ENCODE measurements around the gene BPIFB1. TPM values are rescaled to one million over a fixed set of nuclear protein-coding genes. Genes with fewer than 3 reads are reported as not detected.

The BPIFB1 gene
- total RNA-seq, 1 donor from 2014 or later = not detected

DNA sequence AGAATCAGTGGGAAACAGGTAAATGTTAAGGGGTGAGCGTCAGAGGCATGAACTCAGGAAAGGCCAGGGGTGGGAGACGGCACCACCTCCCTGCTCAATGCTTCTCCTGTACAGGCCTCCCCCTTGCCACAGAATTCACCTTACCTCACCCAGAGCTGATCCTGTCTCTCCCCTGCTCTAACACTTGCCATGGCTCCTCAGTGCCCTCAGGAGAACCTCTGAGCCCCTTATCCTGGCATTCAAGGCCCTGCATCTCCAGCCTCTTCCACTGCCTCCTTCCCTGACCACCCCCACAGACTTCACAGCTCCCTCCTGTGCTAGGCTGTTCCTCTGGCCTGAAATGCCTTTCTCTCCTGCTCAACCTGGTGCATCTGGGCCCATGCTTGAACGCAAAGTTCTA is 33.9 kb downstream of the BPIFB1 start:
- no peak for DNase-seq (ENCODE audit: low spot score)
- intact Hi-C loops (cut with DNase I) = no loop called here

DNA sequence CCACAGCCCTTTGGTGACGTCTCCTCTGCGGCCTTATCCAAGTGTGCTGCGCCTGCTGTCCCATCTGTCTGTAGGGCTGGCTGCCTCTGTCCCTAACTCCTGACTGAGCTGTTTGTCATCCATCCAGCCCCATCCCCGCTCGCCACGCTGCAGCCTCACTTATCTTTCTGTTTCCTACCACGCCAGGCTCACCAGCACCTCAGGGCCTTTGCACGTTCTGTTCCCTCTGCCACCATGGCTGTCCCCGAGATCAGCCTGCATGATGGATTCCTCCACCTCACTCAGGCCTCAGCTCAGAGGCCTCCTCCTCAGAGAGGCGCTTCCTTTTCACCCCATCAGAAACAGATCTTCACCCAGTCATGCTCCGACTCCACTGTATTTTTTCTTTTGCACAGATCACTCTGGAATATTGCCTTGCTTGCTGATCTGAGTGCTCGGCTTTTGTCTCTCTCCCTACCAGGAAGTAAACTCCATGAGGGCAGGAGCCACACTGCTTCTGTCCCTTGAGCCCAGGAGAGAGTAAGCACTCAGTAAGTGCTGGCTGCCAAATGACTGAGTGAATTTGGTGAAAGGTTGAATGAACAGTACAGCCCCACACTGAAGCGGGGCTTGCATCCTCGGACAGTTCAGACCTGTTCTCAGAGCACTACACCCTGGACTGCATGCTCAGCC is 34.5 kb downstream of the BPIFB1 start:
- intact Hi-C loops (cut with DNase I) = no loop called here
- no peak for DNase-seq (ENCODE audit: low spot score)

DNA sequence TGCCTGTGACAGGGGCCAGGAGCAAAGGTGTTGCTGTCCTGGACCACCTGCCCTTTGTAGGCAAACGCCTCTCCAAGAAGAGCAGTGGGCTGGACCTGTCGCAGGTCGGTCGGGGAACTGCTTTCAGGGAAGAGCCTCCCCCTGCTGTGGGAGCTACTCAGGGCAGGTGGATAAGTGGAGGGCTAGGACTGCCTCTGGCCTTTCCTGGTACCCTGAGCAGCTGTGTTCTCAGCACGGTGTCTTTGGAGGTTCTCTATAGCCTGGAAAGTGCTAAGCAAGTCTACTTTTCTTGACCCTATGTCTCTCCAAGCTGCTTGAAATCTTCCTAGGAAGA is 35.0 kb downstream of the BPIFB1 start:
- no peak for DNase-seq (ENCODE audit: low spot score)
- intact Hi-C loops (cut with DNase I) = no loop called here

DNA sequence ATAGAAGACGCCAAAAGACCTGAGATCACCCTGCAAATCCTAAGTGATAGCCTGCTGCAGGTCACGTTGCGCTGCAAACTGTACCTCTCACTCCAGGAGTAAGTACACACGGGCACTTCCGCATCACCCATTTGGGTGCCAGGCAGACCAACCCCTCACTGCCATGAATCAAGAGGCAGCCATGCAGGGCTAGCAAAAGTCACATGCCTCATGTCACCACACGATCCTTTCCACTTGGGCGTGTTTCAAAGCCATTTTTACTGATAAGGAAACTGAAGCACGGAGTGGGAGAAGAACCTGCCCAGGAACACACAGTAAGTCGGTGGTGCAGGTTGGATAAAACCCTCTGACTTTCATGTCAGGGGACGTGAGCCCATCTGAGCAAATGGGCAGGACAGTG is 37.0 kb downstream of the BPIFB1 start:
- intact Hi-C loops (cut with DNase I) = no loop called here
- DNase-seq (ENCODE audit: low spot score) = no peak

DNA sequence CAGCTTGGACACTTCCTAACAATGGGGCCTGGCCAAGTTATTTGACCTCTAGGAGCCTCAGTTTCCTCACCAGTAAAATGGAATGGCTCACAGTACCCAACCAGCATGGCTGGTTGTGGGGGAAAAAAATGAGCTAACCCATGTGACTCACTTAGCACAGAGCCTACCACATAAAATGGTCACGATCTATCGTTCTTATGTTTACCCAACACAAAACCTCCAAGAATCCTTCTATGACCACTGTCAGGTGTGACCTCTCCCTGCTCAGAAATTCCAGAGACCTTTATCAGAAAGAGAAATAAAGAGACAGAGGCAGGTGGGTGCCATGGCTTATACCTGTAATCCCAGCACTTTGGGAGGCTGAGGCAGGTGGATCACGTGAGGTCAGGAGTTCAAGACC is 39.4 kb downstream of the BPIFB1 start:
- intact Hi-C loops (cut with DNase I) = no loop called here
- no peak for DNase-seq (ENCODE audit: low spot score)

DNA sequence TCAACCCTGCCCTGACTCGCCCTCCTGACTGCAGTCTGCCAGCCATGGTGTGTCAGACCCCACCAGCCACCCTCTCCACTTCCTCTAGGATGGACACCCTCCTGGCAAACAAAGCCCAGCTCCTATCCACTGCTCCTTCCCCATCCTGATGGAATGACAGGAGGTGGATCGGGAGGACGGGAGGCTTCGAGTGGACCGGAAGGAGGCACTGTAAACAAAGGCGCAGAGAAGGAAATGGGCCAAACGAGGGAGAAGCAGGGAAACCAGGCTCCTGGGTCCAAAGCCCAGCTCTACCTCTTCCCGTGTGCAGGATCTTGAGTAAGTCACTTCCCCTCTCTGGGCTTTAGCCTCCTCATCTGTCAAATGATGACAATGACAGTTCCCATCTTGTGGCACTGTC is 40.2 kb downstream of the BPIFB1 start:
- DNase-seq (ENCODE audit: low spot score) = no peak
- intact Hi-C loops (cut with DNase I) = no loop called here

DNA sequence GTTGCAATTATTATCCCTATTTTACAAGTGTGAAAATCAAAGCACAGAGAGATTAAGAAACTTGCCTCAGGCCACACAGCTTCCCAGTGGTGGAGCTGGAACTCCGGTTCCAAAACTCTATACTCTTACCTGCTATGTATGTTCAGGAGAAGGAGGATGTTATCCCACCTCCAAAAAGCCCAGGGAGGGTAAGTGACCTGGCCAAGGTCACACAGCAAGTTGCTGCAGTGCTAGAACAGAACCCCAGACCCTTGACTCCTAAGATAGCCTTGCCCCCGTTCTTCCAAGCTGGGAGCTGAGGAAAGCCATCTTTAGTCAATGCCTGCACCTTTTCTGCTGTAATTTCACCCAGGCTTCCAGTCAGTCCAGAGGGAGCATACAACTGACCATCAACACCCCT is 42.3 kb downstream of the BPIFB1 start:
- no peak for DNase-seq (ENCODE audit: low spot score)
- intact Hi-C loops (cut with DNase I) = no loop called here

DNA sequence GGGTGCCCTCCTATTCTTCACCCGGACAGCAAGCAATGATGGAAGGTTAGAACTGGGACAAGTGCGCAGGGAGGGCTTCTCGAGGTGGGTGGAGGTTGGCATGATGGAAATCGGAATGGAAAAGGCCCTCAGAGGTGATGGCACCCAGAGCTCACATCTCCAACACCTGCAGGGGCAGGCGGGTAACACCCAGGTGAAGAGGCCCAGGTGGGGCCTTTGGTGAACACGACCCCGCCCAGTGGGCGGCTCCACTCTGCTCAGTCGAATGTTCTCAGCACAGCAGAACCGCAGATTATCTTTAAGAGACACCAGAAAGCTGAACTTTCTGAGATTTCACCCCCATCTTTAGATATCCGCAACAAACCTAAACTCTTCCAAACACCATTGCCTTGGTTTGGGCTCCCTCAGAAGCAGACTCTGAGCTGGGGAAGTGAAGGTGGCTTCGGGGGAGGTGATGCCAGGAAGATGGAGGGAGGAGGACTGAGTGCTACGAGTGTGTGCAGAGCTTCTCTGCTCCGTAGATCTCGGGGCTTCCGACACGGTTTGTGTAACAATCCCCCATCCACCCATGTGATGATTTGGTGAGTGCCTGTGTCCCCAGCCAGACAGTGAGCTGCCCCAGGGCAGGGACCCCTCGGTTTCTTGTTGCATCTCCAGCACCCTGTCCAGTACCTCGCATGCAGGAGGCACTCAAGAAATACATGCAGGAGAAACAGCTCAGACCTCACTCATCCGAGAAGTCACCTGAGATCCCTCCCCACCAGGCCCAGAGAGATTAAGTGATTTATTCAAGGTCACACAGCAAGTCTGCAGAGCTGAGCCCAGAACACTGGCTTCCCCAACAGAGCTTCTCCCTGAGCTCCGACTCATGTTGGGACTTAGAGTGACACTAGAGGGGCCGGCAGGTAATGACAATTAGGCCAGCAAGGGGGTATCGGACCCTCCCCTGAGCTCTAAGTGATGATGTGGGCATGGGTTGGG is 45.4 kb downstream of the BPIFB1 start:
- no peak for DNase-seq (ENCODE audit: low spot score)

DNA sequence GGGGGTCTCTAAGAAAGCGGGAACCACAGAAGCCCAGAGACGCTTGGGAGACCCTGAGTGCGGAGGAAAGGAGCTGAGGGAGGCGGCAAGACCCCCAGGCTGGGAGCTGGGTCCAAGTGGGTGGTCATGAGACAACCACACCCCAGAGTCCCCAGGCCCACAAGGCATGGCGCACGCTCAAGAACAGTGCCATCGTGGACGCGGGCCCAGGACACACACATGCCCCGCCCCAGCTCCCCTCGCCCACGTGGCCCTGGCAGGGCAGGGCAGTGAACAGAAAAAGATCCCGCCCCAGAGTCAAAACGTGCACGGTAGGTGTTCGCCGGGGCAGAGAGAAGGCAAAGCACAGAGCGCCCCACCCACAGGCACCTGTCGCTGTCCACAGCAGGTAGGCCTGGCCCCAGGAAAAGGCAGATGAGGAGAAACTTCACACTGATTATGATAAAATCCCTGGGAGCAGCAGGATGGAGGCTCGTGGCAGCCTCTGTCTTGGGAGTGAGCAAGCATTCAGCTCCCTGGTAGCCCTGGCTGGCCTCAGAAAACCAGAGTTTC is 50.0 kb downstream of the BPIFB1 start:
- intact Hi-C loops (cut with DNase I) = no loop called here
- no peak for DNase-seq (ENCODE audit: low spot score)

More for the DNA sequence above, 45.4 kb downstream of the BPIFB1 start:
- intact Hi-C loops (cut with DNase I) = no loop called here

DNA sequence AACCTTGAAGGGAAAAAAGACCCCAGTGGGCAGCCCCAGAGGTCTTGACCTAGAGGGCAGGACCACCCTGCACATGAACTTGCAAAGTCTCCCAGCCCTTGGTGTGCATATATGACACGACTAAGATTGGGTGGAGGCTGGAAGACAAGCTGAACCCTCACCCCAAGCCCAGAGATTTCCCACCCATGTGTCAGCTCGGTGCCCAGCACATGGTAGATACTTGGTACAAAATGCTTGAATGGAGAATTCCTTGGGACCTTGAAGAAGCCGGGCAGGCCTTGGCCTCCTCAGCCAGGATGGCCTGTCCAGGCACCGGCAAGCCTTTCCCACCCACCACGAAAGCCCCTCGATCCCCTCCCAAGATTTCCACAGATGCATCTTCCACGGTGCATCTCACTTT is 50.6 kb downstream of the BPIFB1 start:
- no peak for DNase-seq (ENCODE audit: low spot score)
- intact Hi-C loops (cut with DNase I) = no loop called here

DNA sequence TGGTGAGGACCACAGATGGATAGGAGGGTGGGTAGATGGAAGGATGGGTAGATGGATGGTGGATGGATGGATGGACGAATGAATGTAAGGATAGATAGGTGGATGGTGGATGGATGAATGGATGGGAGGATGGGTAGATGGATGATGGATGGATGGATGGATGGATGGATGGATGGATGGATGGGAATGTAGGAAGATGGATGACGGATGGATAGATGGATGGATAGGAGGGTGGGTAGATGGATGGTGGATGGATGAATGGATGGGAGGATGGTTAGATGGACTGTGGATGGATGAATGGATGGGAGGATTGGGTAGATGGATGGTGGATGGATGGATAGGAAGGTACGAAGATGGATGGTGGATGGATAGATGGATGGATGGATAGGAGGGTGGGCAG is 51.1 kb downstream of the BPIFB1 start:
- intact Hi-C loops (cut with DNase I) = no loop called here
- DNase-seq (ENCODE audit: low spot score) = no peak

DNA sequence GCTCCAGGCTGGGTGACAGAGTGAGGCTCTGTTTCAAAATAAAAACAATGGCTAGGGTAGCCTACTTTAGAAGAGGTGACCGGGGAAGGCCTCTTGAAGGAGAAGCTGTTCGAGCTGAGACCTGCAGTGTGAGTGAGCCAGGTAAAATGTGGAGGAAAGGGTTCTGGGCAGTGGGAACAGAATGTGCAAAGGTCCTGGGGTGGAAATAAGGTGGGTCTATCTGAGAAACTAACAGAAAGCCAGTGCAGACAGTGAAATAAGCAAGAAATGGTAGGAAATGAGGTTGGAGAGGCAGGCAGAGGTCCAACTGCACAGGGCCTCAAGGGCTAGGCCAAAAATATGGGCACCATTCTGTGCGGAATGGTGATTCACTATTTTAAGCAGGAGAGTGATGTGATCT is 53.4 kb downstream of the BPIFB1 start:
- intact Hi-C loops (cut with DNase I) = no loop called here
- no peak for DNase-seq (ENCODE audit: low spot score)

DNA sequence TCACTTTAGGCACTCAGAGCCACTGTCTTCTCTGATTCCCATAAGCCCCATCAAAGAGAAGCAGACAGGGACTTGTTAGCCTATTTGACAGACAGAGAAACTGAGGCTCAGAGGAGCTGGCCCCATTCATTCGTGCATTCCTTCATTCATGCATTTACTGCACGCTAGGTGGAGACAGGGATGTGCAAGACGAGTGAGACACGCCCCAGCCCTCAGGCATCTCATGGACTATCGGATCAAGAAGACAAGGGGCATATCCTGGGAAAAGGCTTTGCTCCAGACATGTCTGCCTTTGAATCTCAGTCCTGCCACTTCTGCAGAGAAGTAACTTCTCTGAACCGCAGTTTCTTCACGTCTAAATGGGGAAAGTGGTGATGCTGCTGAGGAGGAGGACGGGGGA is 54.1 kb downstream of the BPIFB1 start:
- no peak for DNase-seq (ENCODE audit: low spot score)
- intact Hi-C loops (cut with DNase I) = no loop called here

DNA sequence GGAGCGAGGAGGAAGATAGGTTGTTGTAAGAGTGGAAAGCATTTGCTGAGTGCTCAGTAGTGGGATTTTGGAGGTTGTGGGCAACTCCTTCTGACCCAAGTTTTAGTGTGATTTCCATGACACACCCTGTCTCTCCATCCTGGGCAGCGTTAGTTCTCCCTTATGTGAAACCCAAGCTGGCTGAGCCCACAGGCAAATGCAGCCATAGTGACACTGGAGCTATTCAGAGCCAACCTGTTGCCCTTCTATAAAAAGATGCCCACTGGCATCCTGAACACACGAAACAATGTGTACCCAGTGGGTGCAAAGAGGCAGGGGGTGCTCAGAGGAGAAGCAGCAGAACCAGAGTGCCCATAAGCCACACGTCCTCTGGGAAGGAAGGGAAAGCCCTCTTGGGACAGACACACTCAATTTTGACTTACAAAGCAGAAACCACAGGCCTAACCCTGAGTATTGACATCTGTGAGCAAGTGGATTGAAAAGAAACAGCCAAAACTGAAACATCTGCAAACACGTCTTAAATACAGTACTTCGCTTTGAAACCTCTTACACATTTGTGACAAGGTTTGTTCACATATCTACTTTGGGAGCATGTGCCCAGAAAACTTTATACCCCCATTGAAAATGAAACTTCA is 54.6 kb downstream of the BPIFB1 start:
- intact Hi-C loops (cut with DNase I) = no loop called here
- no peak for DNase-seq (ENCODE audit: low spot score)

DNA sequence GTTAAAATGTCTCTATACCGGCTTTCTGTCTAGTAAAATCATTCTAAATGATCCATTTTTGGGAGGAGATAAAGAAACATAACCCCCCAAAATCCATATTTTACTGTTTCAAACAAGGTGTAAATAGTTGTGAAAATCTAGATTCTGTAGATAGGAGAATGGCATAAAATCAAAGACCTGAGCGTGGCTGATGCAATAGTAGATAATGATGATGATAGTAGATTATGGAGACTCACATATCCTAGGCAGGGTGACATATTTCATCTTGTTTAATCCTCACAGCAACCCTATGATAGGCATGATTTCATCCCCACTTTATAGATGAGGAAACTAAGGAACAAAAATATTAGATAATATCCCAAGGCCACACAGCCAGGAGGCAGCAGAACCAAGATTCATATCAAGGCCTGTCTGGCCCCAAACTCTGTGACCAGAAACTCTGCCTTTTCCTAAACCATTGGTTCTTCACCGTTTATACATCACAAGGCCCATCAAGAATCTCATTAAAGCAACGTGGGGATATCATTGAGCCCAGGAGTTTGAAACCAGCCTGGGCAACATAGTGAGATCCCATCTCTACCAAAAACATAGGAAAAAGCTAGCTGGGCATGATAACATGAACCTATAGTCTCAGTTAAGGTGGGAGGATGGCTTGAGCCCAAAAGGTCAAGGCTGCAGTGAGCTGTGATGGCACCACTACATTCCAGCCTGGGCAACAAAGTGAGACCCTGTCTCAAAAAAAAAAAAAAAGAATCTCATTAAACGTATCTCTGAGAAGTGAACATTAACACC is 55.6 kb downstream of the BPIFB1 start:
- no peak for DNase-seq (ENCODE audit: low spot score)
- intact Hi-C loops (cut with DNase I) = no loop called here

DNA sequence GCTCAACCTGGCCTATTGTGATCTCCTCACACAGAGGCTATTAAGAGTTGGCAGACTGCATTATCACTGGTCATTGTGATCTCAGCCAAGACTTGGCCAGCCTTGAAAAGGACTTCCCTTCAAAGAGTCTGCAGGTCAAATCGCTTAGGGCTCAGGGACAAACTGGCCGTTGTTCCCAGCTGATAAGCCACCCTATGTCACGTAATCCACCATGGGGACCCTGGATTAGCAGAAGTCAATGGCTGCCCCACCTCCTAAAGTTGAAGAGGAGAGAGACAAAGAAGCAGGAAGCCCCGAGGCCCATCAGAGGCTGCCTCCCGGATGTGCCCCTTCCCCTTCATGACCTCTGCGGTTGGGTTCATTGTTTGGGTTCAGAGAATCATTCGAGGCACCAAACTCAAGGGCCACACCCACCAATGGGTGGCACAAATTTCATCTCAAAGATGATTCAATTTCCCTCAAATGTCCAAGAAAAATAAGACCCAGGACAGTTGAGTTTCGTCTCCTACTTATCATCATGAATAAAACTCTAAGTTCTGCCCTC is 56.6 kb downstream of the BPIFB1 start:
- intact Hi-C loops (cut with DNase I) = no loop called here
- no peak for DNase-seq (ENCODE audit: low spot score)

DNA sequence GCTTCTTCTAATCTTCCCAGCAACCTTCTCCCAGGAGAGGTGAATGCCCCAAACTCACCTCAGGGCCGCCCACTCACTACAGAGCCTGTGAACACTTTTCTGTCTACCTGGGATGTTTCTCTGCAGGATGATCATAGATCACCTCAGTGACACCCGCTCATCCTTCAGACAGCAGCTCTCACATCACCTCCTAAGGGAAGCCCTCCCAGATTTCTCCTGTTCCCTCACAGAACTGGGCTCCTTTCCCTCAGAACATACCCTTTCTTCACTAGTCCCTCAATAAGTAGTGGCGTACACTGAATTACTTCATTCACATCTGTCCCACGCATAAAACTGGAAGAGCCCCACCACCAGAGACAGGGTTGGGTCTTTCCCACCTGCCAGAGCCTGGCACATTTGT is 60.5 kb downstream of the BPIFB1 start:
- intact Hi-C loops (cut with DNase I) = no loop called here
- DNase-seq (ENCODE audit: low spot score) = no peak

DNA sequence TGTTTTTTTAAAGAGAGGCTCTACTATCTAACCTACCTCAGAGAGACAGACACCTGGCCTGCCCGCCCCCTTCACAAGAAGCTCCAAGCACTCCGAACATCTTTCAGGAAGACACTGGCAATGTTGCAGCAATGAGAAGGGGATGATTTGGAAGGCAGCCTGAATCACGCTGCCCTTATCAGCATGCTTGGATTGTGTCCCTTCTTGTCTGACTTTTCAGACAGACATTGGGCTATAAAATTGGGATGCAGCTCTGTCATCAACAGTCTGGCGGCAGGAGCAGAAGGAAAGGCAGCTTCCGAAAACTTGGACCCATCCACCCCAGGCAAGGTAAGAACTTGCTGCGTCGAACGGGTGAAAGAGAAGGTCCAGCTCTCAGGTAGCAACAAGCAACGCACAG is 62.3 kb downstream of the BPIFB1 start:
- intact Hi-C loops (cut with DNase I) = no loop called here
- DNase-seq (ENCODE audit: low spot score) = no peak

DNA sequence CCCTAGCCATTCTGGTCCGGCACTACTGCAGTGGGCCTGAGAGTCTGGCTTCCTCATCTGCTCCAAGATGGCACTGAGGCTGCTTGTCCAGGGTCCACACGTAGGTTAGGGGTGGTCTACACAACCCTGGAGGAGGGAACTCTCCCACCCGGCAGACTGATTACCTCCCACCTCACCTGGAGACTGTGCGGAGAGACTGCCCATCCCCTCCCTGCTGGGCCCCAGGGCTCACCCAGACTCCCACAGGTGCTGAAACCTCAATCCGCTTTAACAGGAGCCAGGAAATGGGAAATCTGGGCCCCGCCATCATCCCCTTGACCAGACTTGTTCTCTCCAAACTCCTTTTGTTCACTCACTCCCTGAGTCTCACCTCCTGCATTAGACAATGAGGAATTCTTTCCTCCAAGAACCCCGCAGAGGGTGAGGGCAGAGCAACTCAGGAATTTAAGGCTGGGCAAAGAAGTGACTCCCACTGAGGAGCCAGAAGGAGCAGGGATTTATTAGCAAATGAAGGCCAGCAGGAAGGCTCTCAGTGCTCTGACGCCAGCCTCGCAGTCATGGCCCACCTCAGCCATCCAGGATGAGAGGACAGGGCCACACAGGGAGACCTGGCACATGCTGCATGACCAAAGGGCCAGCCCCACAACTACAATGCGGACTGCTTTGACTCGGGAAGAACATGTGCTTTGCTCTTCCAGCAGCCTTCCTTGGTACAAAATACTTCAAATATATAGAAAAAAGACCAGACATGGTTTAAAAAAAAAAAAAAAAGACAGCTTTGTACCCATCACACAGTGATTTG is 65.3 kb downstream of the BPIFB1 start:
- DNase-seq (ENCODE audit: low spot score) = no peak
- intact Hi-C loops (cut with DNase I) = no loop called here
